ENCODE measurements around the gene TSPAN3.

The TSPAN3 gene

DNA sequence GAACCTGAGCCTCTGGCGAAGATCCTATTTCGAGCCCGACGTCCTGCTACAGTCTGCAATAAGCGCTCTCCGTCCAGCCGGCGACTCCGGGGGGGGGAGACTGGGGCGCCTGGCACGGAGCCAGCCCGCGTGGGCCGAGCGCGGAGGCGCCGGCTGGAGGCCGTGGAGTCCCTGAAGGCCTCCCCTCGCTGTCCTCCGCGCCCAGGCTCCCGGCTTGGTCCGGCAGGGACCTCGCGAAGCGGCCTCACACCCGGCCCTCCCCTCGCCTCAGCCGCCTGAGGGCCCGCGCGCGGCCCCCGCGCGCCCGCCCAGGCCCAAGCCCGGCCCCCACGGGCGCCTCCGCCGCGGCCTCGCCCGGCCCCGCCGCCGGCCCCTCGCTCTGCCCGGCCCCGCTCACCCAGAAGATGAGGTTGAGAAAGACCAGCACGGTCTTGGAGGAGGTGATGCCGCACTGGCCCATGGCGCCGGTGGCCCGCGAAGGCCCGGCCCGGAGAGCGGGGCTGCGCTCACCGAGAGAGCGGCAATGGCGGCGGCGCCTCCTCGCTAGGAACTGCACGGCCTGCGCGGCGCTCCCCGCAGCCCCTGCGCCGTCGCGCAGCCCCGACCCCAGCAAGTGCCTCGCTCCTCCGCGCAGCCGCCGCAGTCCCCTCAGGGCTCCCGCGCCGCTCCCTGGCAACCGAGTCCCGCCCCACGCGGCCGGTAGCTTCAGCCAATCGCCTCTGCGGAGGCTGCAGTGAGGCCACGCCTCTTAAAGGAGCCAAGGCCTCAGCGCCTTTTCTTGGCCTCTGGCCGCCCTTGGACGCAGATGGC, at the start of gene TSPAN3:
Gene TSPAN3 (minus strand): TSS at position 615 of the 810 bp plus-strand sequence. CDS start 155 bp downstream, at position 460.
- peak; percentile 82 to 86 for DNase-seq (ENCODE audit: low read depth in 2 of 2, low spot score in 1 of 2)

DNA sequence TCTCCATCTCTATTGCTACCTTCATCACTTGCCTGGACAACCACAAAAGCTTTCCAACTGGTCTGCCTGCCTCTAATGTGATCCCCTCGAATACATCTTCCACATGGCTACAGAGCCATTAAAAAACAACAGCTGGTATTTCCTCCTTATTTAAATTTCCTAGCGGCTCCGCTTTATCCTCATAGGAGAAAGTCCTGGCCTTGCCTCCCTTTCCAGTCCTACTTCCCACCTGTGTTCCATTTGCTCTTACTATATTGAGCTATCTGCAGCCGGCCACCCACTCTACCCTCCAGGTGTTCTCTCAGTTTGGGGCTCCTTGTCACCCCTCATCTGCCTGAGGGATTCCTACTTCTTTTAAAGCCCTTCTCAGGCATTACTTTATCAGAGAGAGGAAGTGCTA, 49.7 kb upstream of the TSPAN3 start:
- no peak for DNase-seq (ENCODE audit: low read depth in 2 of 2, low spot score in 1 of 2)

DNA sequence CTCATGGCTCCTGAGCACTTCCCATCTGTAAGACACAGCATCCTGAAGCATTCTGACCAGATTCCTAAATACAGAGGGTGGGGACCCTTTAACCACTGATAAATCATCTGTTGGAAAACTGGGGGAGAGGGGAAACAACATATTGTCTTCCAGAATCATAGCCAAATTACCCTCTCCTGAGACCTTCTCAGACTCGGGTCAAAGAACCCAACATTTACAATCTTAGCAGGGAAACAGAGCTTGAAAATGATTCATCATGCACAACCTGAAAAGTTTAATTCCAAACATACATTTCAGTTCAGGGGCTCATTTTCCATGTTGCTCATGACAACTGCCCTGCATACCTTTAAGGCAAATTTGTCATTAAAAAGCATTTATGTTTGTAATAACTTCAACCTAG, 48.5 kb upstream of the TSPAN3 start:
- no peak for DNase-seq (ENCODE audit: low read depth in 2 of 2, low spot score in 1 of 2)

DNA sequence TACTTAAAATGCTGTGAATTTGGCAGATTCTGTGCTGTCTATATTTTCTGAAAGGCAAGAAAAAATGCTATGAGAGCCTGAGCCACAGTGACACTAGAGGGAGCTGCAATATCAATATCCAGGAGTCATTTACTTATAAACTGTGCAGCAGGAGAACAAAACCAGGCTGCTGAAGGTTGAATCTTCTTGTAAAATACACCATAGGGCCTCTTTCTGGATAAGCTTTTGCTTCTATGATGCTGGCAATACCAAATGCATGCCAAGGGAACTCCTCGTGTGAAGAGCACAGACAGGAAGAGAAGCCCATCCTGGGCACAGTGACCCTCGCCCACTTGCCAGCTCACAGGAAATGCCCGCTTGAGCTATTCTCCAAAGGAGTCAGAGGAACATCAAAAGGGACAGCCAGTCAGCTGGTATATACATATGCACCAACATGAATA, 48.0 kb upstream of the TSPAN3 start:
- no peak for DNase-seq (ENCODE audit: low read depth in 2 of 2, low spot score in 1 of 2)

DNA sequence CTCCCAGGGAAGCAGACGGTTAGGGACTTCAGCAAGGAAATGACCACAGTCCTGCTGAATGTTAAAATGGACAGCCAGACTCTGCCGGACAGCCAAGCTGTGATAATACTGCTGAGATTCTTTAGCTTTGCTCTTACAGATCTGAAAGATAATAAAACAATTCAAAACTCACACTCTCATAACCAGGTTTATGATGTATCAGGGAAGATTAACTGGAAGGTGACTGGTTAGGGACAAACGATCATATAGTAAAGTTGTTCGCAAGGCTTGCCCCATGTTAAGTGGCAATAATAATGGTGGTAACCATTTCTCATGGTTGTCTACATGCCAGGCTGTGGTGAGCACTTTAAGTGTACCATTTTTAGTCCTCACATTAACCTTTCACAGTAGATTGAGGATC, 44.3 kb upstream of the TSPAN3 start:
- DNase-seq (ENCODE audit: low read depth in 2 of 2, low spot score in 1 of 2), result no peak

DNA sequence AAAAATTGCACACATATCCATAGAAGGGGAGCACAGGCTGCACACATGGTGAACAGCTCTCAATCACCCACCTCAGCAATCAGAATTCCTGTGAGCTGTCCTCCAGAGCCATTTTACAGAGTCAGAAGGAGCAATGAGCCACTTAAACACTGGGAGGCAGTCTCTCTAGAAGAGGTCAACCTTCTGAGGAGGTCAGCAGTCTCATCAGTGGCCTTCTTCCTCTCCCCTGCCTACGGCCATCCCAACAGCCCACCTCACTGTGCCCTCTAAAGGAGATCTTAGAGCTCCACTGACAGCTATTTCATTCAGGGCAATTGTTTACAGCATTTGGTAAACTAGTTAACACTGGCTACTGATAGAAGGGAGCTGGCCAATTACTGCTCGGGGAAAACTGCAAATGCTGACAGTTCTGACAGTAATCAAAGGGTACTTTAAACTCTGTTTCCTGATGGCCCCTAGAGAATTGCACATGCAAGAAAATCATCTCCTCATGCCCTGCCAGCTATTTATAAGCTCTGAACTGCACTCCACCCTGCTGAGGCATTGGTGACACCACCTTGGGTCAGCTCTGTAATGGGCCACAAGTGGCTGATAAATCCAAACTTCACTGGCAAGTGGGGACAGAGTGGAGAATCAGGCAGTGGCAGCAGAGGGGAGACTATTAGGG, 42.1 kb upstream of the TSPAN3 start:
- DNase-seq (ENCODE audit: low read depth in 2 of 2, low spot score in 1 of 2), result no peak

DNA sequence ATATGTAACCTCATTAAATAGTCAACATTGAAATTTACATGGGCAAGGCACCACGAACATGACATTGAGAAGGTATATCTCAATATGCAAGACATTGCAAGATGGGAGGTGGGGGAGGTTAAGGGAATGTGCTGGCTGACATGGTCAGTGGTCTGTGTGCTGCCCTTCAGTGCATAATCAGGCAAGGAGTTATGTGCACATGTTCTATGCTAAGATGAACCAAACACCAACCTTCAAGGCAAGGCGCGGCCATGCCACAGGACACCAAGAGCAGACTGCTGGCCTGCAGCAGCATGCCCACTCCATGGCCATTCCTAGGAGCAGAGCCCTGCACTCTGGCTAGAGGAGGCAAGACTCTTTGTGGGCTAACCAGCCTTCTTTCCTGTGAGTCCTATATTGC, 40.9 kb upstream of the TSPAN3 start:
- DNase-seq (ENCODE audit: low read depth in 2 of 2, low spot score in 1 of 2), result no peak

DNA sequence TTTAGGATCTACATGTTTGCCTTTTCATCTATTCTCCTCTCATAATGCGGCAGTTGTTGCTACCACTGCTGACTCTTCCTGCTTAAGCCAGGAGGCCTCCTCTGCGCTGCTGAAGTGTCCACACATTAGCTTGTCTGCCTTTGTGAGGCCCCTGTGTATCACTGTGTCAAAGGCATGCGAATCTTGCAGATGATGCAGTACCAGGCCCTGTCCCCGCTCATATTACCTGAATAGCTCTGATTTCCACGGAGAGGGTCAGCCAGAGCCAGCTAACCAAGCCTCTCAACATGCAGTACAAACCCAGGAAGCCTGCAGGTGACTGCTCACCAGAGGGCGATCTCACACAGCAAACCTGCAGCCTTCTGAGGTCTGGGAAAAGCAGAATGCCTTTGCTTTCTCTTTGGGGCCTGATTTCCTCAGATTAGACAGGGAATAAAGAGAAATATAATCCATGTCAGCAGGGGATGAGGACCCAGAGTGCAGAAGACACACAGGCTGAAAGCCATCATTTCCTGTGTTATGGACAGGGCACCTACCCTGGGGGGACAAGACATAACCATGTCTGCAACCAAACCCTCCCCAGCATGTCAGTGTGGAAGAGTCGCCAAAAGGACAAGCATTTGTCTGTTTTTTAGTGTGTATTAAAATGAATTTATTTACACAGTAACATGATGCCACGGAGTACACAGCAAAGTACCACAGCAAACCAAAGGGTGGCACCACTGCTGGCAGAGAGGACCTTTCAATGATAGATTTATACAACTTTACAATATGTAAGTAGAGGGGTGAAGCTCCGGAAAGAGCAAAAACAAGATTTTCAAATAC, 36.8 kb upstream of the TSPAN3 start:
- DNase-seq (ENCODE audit: low read depth in 2 of 2, low spot score in 1 of 2), result no peak

DNA sequence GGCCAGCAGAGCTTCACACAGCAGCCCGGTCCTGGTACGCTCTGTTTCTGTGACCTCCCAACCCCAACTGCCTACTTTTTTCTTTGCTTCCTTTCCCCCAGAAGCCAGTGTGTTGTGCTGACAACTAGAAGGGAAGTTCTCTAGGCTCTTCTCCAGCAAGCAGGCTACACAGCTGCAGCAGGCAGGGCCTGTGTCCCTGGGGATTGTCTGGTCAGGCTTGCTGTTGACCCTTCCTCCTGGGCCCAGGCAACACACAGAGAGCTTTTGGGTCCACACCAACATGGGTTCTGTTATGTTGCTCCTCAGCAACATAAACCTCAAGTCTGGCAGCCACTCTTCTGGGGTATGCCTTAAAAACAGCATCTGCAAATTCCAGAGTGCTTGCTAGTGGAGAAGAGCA, 36.2 kb upstream of the TSPAN3 start:
- DNase-seq (ENCODE audit: low read depth in 2 of 2, low spot score in 1 of 2), result no peak

DNA sequence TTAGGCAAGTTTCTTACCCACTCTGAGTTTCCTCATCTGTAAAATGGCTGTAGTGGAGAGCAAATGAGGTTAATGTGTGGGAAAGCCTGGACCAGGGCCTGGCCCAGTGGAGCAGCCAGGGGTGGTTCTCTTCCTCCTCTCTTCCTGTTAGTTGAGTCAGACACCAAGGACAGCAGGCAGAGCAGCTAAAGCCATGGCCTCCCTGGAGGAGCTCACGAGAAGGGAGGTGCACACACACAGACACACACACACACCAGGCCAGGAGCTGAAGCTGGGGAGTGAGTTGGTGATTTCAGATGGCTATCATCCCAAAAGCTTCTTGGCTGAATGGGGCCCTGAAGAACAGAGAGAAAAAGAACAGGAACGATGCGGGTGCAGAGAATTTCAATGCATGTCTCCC, 33.2 kb upstream of the TSPAN3 start:
- no peak for DNase-seq (ENCODE audit: low read depth in 2 of 2, low spot score in 1 of 2)

DNA sequence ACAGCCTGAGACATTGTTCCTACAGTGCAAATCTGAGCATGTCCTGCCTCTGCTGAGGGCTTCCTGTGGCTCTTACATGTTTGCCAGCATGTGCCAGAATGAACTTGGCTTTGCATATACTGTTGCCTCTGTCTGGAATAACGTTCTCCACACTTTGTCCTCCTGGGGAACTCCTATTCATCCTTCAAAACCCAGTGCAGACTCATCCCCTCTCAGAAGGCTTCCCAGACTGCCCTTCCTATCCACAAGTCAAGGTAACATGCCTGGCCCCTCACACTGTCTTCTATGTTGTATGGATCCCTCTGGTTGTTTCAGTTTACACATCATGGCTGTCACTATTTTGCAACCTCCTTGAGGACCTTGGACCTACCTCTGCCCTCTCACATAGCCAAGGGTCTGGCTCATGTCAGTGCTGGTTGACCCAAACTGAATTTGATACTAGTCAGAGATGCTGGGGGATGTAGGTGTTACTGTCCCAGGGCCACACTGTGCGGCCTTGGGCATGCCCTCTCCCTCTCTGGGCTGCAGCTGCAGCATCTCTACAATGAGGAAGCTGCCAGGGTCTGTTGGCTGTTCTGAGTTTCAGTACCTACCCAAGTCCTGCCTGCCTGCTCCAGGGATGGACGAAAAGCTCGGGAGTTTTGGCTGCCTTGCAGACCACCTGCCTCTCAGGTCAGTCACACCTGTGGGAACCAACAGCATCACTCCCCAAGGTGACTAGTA, 29.0 kb upstream of the TSPAN3 start:
- no peak for DNase-seq (ENCODE audit: low read depth in 2 of 2, low spot score in 1 of 2)

DNA sequence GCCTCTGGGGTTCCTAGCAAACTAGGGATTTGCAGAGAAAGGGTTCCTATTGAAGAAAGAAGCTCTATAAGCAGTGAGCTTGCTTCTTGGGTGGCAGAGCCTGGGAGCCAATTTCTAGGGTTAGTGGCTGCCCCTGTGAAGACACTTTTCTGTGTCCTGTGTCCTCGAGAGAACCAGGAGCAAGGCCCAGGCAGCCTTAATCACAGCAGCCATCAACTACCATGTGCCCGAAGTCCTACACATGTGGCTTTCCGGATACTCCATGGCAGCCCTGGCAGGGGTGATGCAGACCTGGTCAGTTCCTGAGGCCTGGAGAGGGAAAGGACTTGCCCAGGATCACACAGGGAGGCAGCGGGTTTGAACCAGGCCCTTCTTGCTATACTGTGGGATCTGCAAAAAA, 27.7 kb upstream of the TSPAN3 start:
- DNase-seq (ENCODE audit: low read depth in 2 of 2, low spot score in 1 of 2), result no peak

DNA sequence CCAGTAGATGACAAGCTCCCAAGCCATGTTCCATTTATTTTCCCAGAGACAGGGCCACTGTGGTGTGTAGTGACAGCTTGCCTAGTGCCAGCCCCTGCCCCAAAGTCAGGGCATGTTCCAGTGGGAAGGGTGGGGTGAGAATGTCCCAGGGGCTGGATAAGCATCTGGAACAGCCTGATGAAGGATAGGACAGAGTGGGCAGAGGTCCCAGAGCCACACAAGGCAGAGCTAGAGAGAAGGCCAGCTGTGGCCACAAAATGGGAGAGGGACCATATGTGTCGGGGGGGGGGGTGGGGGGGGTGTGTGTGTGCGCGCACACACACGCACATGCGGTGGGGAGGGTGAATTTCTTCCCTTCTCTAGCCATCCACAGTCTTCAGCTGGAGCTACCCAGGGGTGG, 27.0 kb upstream of the TSPAN3 start:
- no peak for DNase-seq (ENCODE audit: low read depth in 2 of 2, low spot score in 1 of 2)

DNA sequence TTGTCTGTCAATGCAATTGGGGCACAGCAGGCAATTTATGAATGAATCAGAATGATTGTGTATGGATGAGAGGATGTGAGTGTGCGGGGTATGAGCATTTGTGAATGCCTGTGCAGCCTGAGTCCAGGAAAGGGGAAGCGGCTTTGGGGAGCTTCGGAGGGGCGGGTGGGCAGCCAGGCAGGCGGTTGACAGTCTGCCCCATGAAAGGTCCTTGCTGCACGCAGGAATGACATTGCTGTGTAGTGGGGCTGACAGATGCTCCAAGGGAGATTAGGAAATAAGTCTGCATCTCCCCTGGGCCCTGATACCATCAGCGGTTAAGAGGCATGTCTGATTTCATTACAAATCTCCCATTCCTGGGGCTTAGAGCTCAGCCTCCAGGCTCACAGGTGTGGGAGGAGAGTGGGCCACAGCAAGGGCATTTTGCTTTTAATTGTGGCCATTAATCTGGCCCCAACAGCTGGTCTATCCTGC, 26.4 kb upstream of the TSPAN3 start:
- no peak for DNase-seq (ENCODE audit: low read depth in 2 of 2, low spot score in 1 of 2)

DNA sequence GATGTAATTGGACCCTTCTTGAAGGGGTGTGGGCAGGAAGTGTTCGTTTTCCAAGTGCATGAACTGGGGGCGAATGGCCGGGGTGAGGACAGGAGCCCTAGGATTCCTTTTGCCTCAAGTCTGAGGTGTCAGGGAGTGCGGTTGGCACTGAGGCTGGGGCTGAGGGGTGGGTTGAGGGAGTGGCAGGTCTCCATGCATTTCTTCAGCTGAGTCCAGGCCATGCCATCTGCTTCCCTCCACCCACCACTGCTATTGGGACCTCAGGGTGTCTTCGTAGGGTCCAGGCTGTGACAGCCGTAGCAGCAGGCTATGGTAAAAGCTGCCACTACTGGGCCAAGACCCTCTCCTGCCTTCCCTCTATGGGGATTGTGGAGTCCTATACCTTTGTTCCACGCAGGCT, 25.6 kb upstream of the TSPAN3 start:
- DNase-seq (ENCODE audit: low read depth in 2 of 2, low spot score in 1 of 2), result no peak

DNA sequence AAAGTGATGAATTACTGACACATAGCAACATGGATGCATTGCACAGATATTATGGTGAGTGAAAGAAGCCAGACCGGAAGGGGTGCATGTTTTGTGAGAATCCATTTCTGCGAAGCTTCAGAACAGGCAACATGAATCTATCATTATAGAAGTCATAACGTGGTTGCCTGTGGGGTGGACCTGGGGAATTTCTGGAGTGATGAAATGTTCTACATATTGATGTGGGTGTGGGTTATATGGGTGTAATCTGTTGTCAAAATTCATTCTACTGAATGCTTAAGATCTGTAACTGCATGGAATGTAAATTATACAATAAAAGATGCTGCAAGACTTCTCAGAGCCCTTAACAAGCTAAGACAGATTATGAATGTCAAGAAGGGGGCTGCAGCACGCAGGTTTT, 25.2 kb upstream of the TSPAN3 start:
- DNase-seq (ENCODE audit: low read depth in 2 of 2, low spot score in 1 of 2), result no peak

DNA sequence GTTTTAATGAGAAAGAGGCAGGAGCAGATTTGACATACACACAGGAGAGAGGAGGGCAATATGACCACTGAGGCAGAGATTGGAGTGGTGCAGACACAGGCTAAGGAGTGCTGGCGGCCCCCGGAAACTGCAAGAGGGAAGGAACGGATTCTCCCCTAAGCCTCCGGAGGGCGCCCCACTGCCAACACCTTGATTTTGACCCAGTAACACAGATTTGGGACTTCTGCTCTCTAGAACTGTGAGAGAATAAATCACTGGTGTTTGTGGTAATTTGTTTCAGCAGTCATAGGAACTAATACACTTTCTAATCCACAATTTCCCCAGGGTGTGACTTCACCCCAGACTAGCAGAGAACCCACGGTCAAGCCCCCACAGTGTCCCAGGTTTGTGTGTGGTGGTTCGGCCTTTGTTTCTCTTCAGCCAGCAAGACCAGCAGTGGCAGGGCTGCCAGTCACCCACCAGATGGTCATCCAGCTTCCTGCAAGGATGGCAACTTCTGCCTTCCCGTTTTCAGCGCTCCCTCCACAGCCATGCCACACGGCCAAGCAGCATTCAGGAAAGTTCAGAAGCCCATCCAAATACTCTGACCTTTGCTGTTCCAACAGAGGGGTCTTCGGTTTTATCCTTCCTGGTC, 23.6 kb upstream of the TSPAN3 start:
- no peak for DNase-seq (ENCODE audit: low read depth in 2 of 2, low spot score in 1 of 2)

DNA sequence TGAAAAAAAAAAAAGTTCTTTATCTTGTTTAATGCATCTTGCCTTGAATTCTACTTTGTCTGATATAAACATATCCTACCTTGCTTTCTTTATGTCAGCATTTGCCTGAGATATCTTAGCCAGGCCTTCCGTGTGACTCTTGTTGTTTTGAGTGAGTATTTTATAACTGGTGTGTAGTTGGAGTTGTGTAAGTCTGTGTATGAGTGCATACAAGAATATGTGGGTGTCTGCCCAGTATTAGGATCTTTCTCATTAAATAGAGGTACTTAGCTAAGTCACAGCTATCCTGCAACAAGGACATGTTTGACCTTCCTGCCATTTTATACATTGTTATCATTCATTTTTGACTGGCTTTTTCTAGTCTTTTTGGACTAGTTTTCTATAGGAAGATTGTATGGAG, 22.5 kb upstream of the TSPAN3 start:
- no peak for DNase-seq (ENCODE audit: low read depth in 2 of 2, low spot score in 1 of 2)

DNA sequence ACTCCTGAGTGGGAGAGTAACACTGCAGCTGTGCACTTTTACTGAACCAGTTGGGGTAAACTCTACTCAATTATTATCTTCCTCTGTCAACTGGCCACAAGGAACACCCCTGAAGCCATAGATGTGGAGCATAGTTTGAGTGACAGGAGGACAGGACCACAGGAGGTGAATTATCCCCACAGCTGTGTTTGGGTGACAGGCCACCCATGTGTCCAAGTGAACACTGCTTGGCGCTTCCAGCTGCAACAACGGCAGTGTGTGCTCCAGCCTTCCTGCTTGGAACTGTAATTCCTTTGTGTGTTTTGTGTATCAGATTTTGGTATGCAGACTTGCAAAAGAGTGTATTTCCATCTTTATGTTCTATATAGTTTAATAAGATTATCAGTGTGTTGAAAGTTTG, 20.2 kb upstream of the TSPAN3 start:
- DNase-seq (ENCODE audit: low read depth in 2 of 2, low spot score in 1 of 2), result no peak

DNA sequence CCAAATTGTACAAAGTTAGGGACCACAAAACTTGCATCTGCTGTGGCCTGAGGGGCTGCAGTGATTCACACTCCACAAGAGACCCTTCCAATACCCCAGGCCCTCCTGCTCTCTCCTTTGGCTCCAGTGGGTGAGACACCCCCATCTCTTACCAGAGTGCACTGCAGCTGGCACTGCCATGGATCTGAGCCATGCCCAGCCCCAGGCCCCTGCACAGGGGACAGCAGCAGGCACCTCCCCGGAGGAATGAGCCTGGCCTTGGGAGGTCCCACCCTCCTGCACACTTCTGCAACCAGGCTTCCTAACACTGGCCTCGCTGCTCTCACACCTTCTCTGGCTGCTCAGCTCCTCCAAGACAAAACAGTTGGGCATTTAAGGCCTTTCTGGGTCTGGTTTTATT, 16.3 kb upstream of the TSPAN3 start:
- no peak for DNase-seq (ENCODE audit: low read depth in 2 of 2, low spot score in 1 of 2)

DNA sequence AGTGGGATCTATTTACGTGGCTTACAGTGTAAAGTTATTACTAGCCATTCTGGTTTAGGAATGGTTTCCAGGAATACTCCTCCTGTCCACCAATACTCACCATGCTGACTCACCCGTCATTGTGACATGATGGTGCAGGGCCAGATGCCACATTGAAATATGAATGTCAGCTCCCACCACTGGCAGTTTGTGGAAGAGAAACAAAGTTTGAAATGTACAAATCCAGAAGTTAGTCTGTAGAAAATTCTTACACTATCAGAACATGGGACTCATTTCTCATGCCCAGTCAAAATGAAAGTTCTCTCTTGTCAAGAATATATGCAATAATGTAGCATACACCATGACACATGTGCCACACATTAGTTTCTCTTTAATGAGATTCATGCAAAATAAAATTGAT, 14.4 kb upstream of the TSPAN3 start:
- DNase-seq (ENCODE audit: low read depth in 2 of 2, low spot score in 1 of 2), result no peak
